HepG2 (cell line): ENCODE results near the gene MID2. TPM values are rescaled to one million over a fixed set of nuclear protein-coding genes. Genes with fewer than 3 reads are reported as not detected.

Source experiments
- ATAC-seq: fragments of 200-7000 bp; cut with Tn5 transposase; 3 replicates; pipeline ENCODE4 v1.9.1; 2020; ENCODE audit warnings: mild to moderate bottlenecking, moderate library complexity
- BruUV-seq: library from RNA; stranded (reverse); fragments of 400-500 nt; replicated peaks from 2 replicates; lab custom pipeline; 2021; lab: Mats Ljungman, UMichigan
- CTCF ChIA-PET: fragments of 300-600 bp; formaldehyde crosslinking; extraction: SDS; loops from one replicate; lab custom pipeline; 2021; ENCODE audit warnings: low total read pairs, inconsistent platforms, low intra/inter-chr PET ratio; lab: Yijun Ruan, JAX
- POLR2A ChIA-PET: fragments of 350-600 bp; sonication (Branson Sonifier 250); formaldehyde crosslinking; loops from one replicate; lab custom pipeline; 2020; ENCODE audit warnings: antibody characterized with exemption, inconsistent platforms; lab: Yijun Ruan, JAX
- DNase-seq: peaks from one replicate; pipeline ENCODE4 v3.0.0-alpha.2; 2015; ENCODE audit warnings: low spot score
- FAIRE-seq: peaks from 3 replicates; lab custom pipeline; 2011; peaks lifted over from hg19 to GRCh38; lab: Jason Lieb, UNC
- H2AFZ ChIP-seq: one replicate; pipeline ENCODE4 v1.6.1; 2011; ENCODE audit warnings: low read length, inconsistent platforms
- H3K27ac ChIP-seq: fragments of 300-600 bp; 3 replicates; pipeline ENCODE4 v1.8.0; 2011; ENCODE audit warnings: mixed run types, mild to moderate bottlenecking, mixed read lengths, low read length, inconsistent platforms; ENCODE audit not compliant: insufficient read depth; ENCODE audit errors: extremely low read length
- H3K27me3 ChIP-seq, 2 experiments: fragments of 200-600 bp in 1 of 2; 2 replicates in 1 of 2; 3 replicates in 1 of 2; pipeline versions ENCODE4 v1.6.0 to v1.8.0; 2011; ENCODE audit warnings: low read length in 2 of 2, mild to moderate bottlenecking in 2 of 2, moderate library complexity in 2 of 2, inconsistent platforms in 1 of 2; ENCODE audit not compliant: insufficient read depth in 2 of 2, control insufficient read depth in 1 of 2
- H3K36me3 ChIP-seq, 2 experiments: fragments of 200-600 bp in 1 of 2; replicated peaks in 1 of 2; 2 replicates in 1 of 2; 3 replicates in 1 of 2; pipeline versions ENCODE4 v1.5.1 to v1.8.0; 2011; ENCODE audit warnings: low read length in 2 of 2, inconsistent platforms in 1 of 2; ENCODE audit not compliant: insufficient read depth in 2 of 2, control insufficient read depth in 1 of 2
- H3K4me1 ChIP-seq: 2 replicates; pipeline ENCODE4 v1.5.1; 2012; ENCODE audit warnings: low read length, inconsistent platforms; ENCODE audit not compliant: insufficient read depth
- H3K4me2 ChIP-seq: 2 replicates; pipeline ENCODE4 v1.6.0; 2011; ENCODE audit warnings: low read depth, low read length, inconsistent platforms
- H3K4me3 ChIP-seq, 3 experiments: fragments of 200-600 bp in 1 of 3; sonication (generic), shearing (Covaris generic) in 1 of 3; replicated peaks in 1 of 3; 2 replicates each; pipeline ENCODE4 v1.5.1; 2011 to 2016; ENCODE audit warnings: low read length in 3 of 3, inconsistent platforms in 2 of 3, low read depth in 2 of 3, mild to moderate bottlenecking in 2 of 3, control low read depth in 1 of 3, mixed read lengths in 1 of 3; ENCODE audit not compliant: insufficient read depth in 1 of 3
- H3K79me2 ChIP-seq: one replicate; pipeline ENCODE4 v1.6.1; 2011; ENCODE audit warnings: low read length, inconsistent platforms; ENCODE audit not compliant: insufficient read depth
- H3K9ac ChIP-seq: 2 replicates; pipeline ENCODE4 v1.6.0; 2011; ENCODE audit warnings: mild to moderate bottlenecking, low read depth, low read length, inconsistent platforms; ENCODE audit not compliant: insufficient read depth
- H3K9me3 ChIP-seq: 2 replicates; pipeline ENCODE4 v1.5.1; 2012; ENCODE audit warnings: mild to moderate bottlenecking, low read length
- H4K20me1 ChIP-seq: 2 replicates; pipeline ENCODE4 v1.6.0; 2011; ENCODE audit warnings: inconsistent platforms, mild to moderate bottlenecking, low read length, moderate library complexity; ENCODE audit not compliant: insufficient read depth
- AHR ChIP-seq: IDR thresholded peaks from 2 replicates; pipeline ENCODE4 v1.6.1; 2018; ENCODE audit warnings: missing genetic modification reagents, missing compliant biosample characterization
- HNF4A ChIP-seq: sonication (generic); formaldehyde crosslinking; IDR thresholded peaks from 2 replicates; pipeline ENCODE4 v1.4.0; 2020; ENCODE audit warnings: missing genetic modification reagents
- KDM5B ChIP-seq: sonication (generic); formaldehyde crosslinking; IDR thresholded peaks from 2 replicates; pipeline ENCODE4 v1.4.0; 2020; ENCODE audit warnings: missing genetic modification reagents, mild to moderate bottlenecking, borderline replicate concordance
- LCORL ChIP-seq, 2 experiments: fragments of 450-650 bp in 1 of 2; sonication (generic) in 1 of 2; formaldehyde crosslinking in 1 of 2; IDR thresholded peaks; 2 replicates each; pipeline versions ENCODE4 v1.5.0 to v1.6.1; 2017 to 2020; ENCODE audit warnings: antibody characterized with exemption in 1 of 2, missing genetic modification reagents in 1 of 2
- SOX5 ChIP-seq: IDR thresholded peaks from 2 replicates; pipeline ENCODE4 v1.6.1; 2016; ENCODE audit warnings: borderline replicate concordance
- TCF12 ChIP-seq, 2 experiments: fragments of 450-650 bp in 1 of 2; sonication (generic) in 1 of 2; formaldehyde crosslinking in 1 of 2; IDR thresholded peaks; 2 replicates each; pipeline versions ENCODE4 v1.6.1 to v1.8.0; 2017 to 2022; ENCODE audit warnings: antibody characterized with exemption in 1 of 2, mild to moderate bottlenecking in 1 of 2, missing genetic modification reagents in 1 of 2, moderate library complexity in 1 of 2
- WIZ ChIP-seq: sonication (generic); formaldehyde crosslinking; IDR thresholded peaks from 2 replicates; pipeline ENCODE4 v1.5.1; 2020; ENCODE audit warnings: mild to moderate bottlenecking, missing genetic modification reagents
- ZNF503 ChIP-seq: sonication (generic); formaldehyde crosslinking; IDR thresholded peaks from 2 replicates; pipeline ENCODE4 v1.4.0; 2020; ENCODE audit warnings: missing genetic modification reagents
- ZNF792 ChIP-seq: IDR thresholded peaks from 2 replicates; pipeline ENCODE4 v1.6.1; 2016
- ZNF891 ChIP-seq: sonication (generic); formaldehyde crosslinking; IDR thresholded peaks from 2 replicates; pipeline ENCODE4 v1.5.0; 2020; ENCODE audit warnings: mild to moderate bottlenecking, missing genetic modification reagents
- WGBS: methylation state at CpG from one replicate; pipeline ENCODE4 v1.1.6; 2017; ENCODE audit warnings: low lambda C conversion rate; 5-methylcytosine and 5-hydroxymethylcytosine counted together
- in situ Hi-C: cut with HindIII; loops from 2 replicates; pipeline ENCODE4 v1.10.0; 2017; ENCODE audit warnings: low pct_unique_long_range_greater_than_20kb; ENCODE audit not compliant: extremely low pct_ligation_motif_present
- intact Hi-C: fragments of 100-400 bp; cut with micrococcal nuclease; formaldehyde crosslinking; loops from one replicate; pipeline ENCODE4 v1.10.0; 2022; ENCODE audit not compliant: unreplicated experiment
- polyA plus RNA-seq, 8 experiments: library from polyadenylated mRNA; depleted of rRNA in 3 of 8; stranded (reverse) in 7 of 8; unstranded in 1 of 8; fragments of >200 nt; fragmentation: Illumina TruSeq in 4 of 8; extraction: Trizol in 4 of 8; gene quantifications; 2 replicates each; pipeline versions ENCODE4 v1.2.1 to v1.2.3, GENCODE V29; 2011 to 2016; ENCODE audit warnings: low read depth in 4 of 8, missing spikeins in 1 of 8, mixed read lengths in 1 of 8; ENCODE audit not compliant: insufficient read depth in 1 of 8
- total RNA-seq, 5 experiments: library from RNA; depleted of rRNA; stranded (reverse); fragments of >200 nt; fragmentation: Illumina TruSeq; extraction: Trizol; gene quantifications; 2 replicates each; pipeline ENCODE4 v1.2.3, GENCODE V29; 2016; ENCODE audit warnings: low read depth in 1 of 5

The MID2 gene
- total and polyA plus RNA-seq, 2 of the 13 experiments (the other 11 are each of a cell fraction or from before 2014, with no cell fraction given), result 0.05 to 0.09 TPM

DNA sequence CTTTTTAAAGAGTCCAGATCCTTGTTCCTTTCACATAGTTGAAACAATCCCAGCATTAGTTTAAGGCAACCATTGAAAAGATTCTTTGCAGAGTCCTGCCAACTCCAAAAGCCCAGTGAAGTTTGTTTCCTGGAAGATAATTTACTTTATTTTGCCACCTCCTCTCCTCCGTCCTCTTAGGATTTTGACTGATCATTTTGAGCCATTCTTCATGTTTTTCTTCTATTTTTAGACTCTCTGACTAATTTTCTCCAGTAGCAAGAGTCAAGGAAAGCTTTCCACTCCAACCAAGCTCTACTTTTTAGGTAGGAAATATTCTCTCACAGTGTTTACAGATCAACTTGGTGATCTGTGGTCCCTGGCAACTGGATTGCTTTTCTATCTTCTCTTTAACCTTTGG, 37.8 kb upstream of the MID2 start (continued):
- no peak for TF ChIP-seq AHR (CRISPR knock-in tag)
- TF ChIP-seq ZNF792 (CRISPR knock-in tag), result no peak
- TF ChIP-seq HNF4A (CRISPR knock-in tag), result no peak
- no peak for TF ChIP-seq TCF12 (IDR thresholded peaks at IDR 0.05)
- TF ChIP-seq TCF12 (CRISPR knock-in tag; IDR thresholded peaks at IDR 0.05), result no peak
- TF ChIP-seq, all 625 proteins: peak for 0

DNA sequence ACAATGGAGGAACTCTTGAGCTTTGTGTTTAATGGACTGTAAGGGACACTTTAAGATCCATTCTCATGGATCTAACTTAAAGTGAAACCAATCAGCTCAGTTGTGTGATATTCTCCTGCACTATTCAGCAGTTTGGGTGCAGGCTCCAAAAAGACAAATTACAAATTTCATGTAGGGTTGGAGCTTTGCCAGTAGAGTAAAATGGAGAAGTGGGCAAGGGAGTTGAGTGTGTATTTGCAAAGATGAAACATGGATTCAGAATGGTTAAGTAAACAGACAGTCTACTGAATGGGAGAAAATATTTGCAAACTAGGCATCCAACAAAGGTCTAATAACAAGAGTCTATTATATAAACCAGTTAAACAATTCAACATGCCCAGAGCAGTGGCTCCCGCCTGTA, 21.2 kb upstream of the MID2 start:
- no peaks in the 10 kb centered on the region for H3K79me2 ChIP-seq
- H2AFZ ChIP-seq, result no peak overlapping the region
- no peaks in the 10 kb centered on the region for H4K20me1 ChIP-seq
- in situ Hi-C loops (no loop called here), intact Hi-C loops (no loop called here)
- H3K27me3 ChIP-seq, result no peaks in the 10 kb centered on the region
- ATAC-seq (no peak), FAIRE-seq (no peak), DNase-seq (no peak)
- H3K27ac ChIP-seq, result no peak overlapping the region
- H3K4me3 ChIP-seq, result no peak overlapping the region
- BruUV-seq, result no TSS peak
- no peak overlapping the region for H3K4me2 ChIP-seq
- no CpG with 5 or more reads among the region's 1 CpG for WGBS
- H3K9ac ChIP-seq, result no peak overlapping the region
- TF ChIP-seq WIZ (no peak), LCORL (IDR thresholded peaks at IDR 0.05) (no peak), LCORL (CRISPR knock-in tag; IDR thresholded peaks at IDR 0.05) (no peak), KDM5B (CRISPR knock-in tag) (no peak), SOX5 (CRISPR knock-in tag) (no peak), ZNF503 (CRISPR knock-in tag) (no peak), ZNF891 (CRISPR knock-in tag) (no peak)
- H3K9me3 ChIP-seq, result no peaks in the 10 kb centered on the region
- ChIA-PET CTCF (no interaction called here), POLR2A (no interaction called here)
- no peaks in the 10 kb centered on the region for H3K4me1 ChIP-seq
- H3K36me3 ChIP-seq, result no peaks in the 10 kb centered on the region
